ENCODE data around the gene TMC6. TPM values are rescaled to one million over a fixed set of nuclear protein-coding genes. Genes with fewer than 3 reads are reported as not detected.
A peak's percentile ranks its signal among the peaks of the same experiment; 100 is the strongest.

TMC6 gene
- polyA plus RNA-seq, 1 of the 3 experiments (the other 2 are of a cell fraction) = 5.5 TPM

- CTCF ChIA-PET = interaction anchor here (1.0 to 2.1 kb wide), 8 partner anchors 11 to 83 kb away, joined by 3 to 19 read pairs (median 8); partner anchors contain the start of genes AFMID and TK1
- peaks cover 14% of the 10 kb centered on the region; the same call in 1 of the 2 replicates for H4K20me1 ChIP-seq (ENCODE audit: insufficient read depth)
- WGBS (ENCODE audit: low lambda C conversion rate) = 0% methylated on average over 2 of the region's 84 CpGs
These were observed 39.8 kb upstream of the TMC6 start, which contains the start of gene SYNGR2 for GRCh38 chr17:78168242-78168902. Gene SYNGR2, plus strand, starts transcription at chr17:78168581. Its CDS starts 36 bp downstream, at chr17:78168617.

More at GRCh38 chr17:78168242-78168902, 39.8 kb upstream of the TMC6 start, which contains the start of gene SYNGR2:
- H3K79me2 ChIP-seq (ENCODE audit: insufficient read depth) = no peaks in the 10 kb centered on the region
- H3K4me1 ChIP-seq (ENCODE audit: control insufficient read depth in 1 of 2, insufficient read depth in 2 of 2, low read depth in 1 of 2, low read length in 1 of 2) = peaks cover 8 to 17% of the 10 kb centered on the region in 2 experiments; a peak in 2 of 4 replicates
- no peaks in the 10 kb centered on the region for H3K9me2 ChIP-seq
- peaks cover 12% of the 10 kb centered on the region for H3F3A ChIP-seq (replicated peaks; ENCODE audit: insufficient read depth)
- peak within 1 kb of the TSS; percentile 68 for H3K9ac ChIP-seq
- H2AFZ ChIP-seq (ENCODE audit: low read depth) = peak within 1 kb of the TSS; percentile 82
- TF ChIP-seq, protein P1, sequence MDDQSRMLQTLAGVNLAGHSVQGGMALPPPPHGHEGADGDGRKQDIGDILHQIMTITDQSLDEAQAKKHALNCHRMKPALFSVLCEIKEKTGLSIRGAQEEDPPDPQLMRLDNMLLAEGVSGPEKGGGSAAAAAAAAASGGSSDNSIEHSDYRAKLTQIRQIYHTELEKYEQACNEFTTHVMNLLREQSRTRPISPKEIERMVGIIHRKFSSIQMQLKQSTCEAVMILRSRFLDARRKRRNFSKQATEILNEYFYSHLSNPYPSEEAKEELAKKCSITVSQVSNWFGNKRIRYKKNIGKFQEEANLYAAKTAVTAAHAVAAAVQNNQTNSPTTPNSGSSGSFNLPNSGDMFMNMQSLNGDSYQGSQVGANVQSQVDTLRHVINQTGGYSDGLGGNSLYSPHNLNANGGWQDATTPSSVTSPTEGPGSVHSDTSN (IDR thresholded peaks at IDR 0.05) = peak; percentile 18; the same call in 1 of the 2 replicates
- TF ChIP-seq ZBTB33 (IDR thresholded peaks at IDR 0.05; ENCODE audit: borderline replicate concordance, low read depth) (0 out of 2 replicates have a peak, but pooled peaks have one; percentile 28), MEF2A (IDR thresholded peaks at IDR 0.05; ENCODE audit: borderline replicate concordance, low read depth) (no peak), SIN3A (IDR thresholded peaks at IDR 0.05; ENCODE audit: borderline replicate concordance, low read depth, low read length) (peak; percentile 53; the same call in 1 of the 2 replicates), POLR2AphosphoS5 (IDR thresholded peaks at IDR 0.05; ENCODE audit: low read depth, low read length) (0 out of 2 replicates have a peak, but pooled peaks have one; percentile 46), GABPA (IDR thresholded peaks at IDR 0.05; ENCODE audit: low read depth) (no peak), MAX (IDR thresholded peaks at IDR 0.05; ENCODE audit: low read depth) (no peak), SMC3 (IDR thresholded peaks at IDR 0.05; ENCODE audit: low read depth, low read length) (peak; percentile 29; the same call in 1 of the 2 replicates), EP300 (IDR thresholded peaks at IDR 0.05; ENCODE audit: borderline replicate concordance in 1 of 2, low read depth in 1 of 2, low read length in 1 of 2) (peak; percentile 24 to 31; a peak in 1 of 4 replicates), USF1 (IDR thresholded peaks at IDR 0.05; ENCODE audit: borderline replicate concordance, low read depth) (no peak), EZH2phosphoT487 (IDR thresholded peaks at IDR 0.05; ENCODE audit: borderline replicate concordance, low read depth) (no peak), CTCF (IDR thresholded peaks at IDR 0.05) (no peak), CHD2 (IDR thresholded peaks at IDR 0.05; ENCODE audit: low read length, partially characterized antibody) (peak; percentile 92), JUND (IDR thresholded peaks at IDR 0.05) (no peak), TEAD4 (IDR thresholded peaks at IDR 0.05; ENCODE audit: borderline replicate concordance, insufficient read depth) (no peak), TAF1 (IDR thresholded peaks at IDR 0.05; ENCODE audit: borderline replicate concordance, low read depth, low read length) (peak; percentile 32; the same call in 1 of the 2 replicates), MXI1 (IDR thresholded peaks at IDR 0.05; ENCODE audit: low read depth, low read length) (peak; percentile 61), RAD21 (IDR thresholded peaks at IDR 0.05; ENCODE audit: low read length) (peak; percentile 18; the same call in 1 of the 2 replicates)
- TF ChIP-seq, protein P2, sequence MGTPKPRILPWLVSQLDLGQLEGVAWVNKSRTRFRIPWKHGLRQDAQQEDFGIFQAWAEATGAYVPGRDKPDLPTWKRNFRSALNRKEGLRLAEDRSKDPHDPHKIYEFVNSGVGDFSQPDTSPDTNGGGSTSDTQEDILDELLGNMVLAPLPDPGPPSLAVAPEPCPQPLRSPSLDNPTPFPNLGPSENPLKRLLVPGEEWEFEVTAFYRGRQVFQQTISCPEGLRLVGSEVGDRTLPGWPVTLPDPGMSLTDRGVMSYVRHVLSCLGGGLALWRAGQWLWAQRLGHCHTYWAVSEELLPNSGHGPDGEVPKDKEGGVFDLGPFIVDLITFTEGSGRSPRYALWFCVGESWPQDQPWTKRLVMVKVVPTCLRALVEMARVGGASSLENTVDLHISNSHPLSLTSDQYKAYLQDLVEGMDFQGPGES (IDR thresholded peaks at IDR 0.05; ENCODE audit: low read depth, low read length) = peak; percentile 94
- POLR2A ChIA-PET = interaction anchor here (0.6 to 1.5 kb wide), 2 partner anchors 18 to 1705 kb away, joined by 3 to 4 read pairs; partner anchors contain the start of gene TK1
- H3K4me2 ChIP-seq = peak within 1 kb of the TSS; percentile 95
- peaks cover 0 to 22% of the 10 kb centered on the region in 2 experiments for H3K36me3 ChIP-seq (replicated peaks in 1 of 2; ENCODE audit: control insufficient read depth in 1 of 2, insufficient read depth in 2 of 2, low read length in 1 of 2)
- peak within 1 kb of the TSS in 1 of 2 experiments; percentile 64; a peak in 2 of 4 replicates for H3K27ac ChIP-seq (ENCODE audit: low read depth in 2 of 2, low read length in 1 of 2)
- H3K4me3 ChIP-seq (ENCODE audit: low read depth in 2 of 2, low read length in 1 of 2) = peak within 1 kb of the TSS; percentile 71 to 85
- peak; percentile 99 for DNase-seq
- no peaks in the 10 kb centered on the region for H3K27me3 ChIP-seq (ENCODE audit: insufficient read depth)
- no peaks in the 10 kb centered on the region for H3K9me3 ChIP-seq

Measured in SK-N-SH (cell line).